Stimulated activated CD4-positive, alpha-beta T cell treated with anti-CD3 and anti-CD28 coated beads, Interleukin-12 subunit alpha, Interleukin-12 subunit beta, amount 100 ng/mL, for 48 hours (primary cell): ENCODE results near the gene SLC22A7.
"Not testable (repeated sequence)": the region's sequence is repeated elsewhere in the genome, so short reads cannot be mapped to it uniquely, and the experiment has no call there.

Experiments used
- DNase-seq, 3 donors: peaks; one replicate each; pipeline ENCODE4 v3.0.0-alpha.2; 2020; ENCODE audit warnings: low read depth in 2 of 3, low spot score in 1 of 3

The SLC22A7 gene

DNA sequence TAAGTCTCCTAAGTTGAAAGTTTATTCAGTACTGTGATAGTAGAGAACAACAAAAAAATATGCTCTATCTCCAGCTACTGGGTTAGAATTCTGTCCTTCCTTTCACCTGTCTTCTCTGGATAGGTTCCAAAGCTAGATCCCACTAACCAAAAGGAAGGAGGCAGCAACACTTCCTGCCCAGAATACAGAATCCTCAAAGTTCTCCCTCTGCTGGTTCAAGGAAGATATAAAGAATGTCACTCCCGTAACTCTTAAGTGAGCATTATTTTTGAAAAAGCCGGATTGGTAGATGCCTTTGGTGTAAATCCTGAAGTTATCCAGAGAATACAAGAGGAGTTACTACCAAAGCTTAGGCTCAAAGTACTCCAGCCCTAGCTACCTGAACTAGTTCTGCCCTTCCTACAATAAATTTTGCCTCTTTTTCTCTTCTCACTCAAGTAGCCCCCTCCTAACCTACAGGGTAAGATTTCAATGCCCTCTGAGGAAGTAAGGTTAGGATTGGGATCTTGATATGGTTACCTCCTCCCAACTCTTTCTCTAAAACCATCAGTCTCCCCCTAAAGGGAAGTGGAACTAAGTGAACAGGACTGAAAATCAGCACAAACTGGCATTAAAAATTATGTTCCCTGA lies 36.5 kb downstream of the SLC22A7 start:
- no peak for DNase-seq

DNA sequence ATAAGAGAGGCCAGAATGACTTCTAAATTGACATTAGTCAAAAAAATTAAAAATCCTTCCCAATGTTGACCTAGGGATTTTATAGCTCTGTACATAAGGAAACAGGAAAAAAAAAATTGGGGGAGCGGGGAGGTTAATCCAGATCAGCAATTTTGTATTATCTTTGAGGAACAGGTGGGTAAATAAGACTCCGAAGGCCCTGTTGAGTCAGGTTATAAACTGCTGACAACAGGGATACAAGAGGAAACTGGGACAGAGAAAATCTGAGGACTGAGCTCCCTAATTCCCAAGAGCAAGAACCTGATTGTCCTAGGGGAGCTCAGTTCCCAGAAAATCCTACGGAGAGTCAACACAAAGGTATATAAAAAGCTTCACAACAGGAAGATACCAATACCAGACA lies 37.4 kb downstream of the SLC22A7 start:
- no peak for DNase-seq

DNA sequence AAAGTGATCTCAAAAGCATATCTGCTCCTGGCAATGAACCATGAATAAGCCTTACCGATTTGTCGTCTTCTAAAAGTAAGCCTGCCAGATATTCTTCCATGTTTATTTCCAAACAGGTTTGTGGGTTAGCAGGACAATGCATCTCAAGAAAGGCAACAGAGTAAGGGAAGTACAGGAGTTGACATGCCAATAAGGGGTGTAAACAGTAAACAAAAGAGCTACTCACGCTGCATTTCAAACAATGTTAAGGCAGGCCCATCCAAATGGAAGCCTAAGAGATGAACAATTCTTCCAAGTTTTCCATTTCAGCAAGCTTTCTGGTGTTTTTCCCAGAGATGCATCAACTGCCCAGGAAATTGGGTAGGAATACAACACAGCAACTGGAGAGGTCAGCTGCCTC lies 38.3 kb downstream of the SLC22A7 start:
- no peak for DNase-seq

DNA sequence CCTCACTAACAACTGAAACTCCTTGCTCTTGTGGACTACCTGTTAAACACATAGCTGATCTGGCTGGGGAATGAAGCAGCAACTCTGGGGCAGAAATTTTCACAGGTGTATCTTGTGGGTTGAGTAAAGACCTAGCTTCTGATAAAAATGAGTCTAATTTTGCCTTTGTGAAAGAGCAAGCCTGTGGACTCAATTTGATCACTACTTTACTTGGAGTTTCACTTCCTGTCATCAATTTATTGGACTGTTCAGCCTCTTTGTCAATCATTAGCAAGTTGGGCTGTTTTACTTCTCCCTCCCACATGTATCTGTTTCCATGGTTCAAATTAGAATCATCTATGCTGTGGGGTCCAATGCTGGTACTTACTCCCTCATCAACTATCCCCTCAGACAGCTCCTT lies 40.2 kb downstream of the SLC22A7 start:
- DNase-seq: no peak

DNA sequence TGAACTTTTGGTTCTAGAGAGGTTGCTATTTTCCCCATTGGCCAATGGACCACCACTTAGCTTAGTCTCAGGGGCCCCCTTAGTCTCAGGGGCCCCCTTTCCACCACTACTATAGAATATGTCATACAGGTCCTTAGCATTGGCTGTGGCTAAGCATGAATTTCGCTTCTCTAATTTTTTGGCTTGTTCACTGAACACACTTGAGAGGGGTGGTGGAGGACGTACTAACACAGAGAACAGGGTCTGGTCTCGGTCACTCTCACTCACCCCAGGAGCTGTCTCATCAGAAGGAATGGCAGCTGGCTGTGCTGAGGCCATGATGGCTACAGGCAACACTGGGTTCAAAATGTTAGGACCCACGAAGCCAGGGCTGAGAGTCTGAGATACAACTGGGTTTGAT lies 41.1 kb downstream of the SLC22A7 start:
- no peak for DNase-seq

DNA sequence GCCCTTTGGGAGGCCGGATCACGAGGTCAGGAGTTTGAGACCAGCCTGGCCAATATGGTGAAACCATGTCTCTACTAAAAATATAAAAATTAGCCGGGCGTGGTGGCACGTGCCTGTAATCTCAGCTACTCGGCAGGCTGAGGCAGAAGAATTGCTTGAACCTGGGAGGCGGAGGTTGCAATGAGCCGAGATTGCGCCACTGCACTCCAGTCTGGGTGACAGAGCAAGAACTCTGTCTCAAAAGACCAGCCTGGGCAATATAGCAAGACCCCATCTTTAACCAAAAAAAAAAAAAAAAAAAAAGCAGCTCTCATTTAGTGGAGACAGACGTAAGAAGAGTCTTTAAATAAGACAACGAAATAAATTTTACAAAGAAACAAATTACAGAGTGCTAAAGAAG lies 48.2 kb downstream of the SLC22A7 start:
- DNase-seq: not testable (repeated sequence)

DNA sequence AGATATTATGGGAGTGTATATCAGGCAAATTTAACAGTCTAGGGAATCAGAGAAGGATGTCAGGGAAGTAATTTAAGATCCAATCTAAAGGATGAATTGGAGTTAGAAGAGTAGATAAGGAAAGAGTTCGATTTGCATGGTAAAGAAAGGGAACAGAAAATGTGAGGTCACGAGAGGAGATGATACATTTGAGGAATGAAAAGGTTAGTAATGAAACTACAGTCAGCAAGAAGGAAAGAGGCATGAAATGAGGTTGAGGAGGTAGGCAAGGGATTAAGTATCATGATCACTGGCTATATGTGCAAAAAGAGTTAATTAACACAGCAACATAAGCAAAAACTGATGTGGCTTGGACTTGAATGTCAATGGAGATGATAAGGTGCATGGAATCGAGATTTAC lies 49.0 kb downstream of the SLC22A7 start:
- DNase-seq: no peak

DNA sequence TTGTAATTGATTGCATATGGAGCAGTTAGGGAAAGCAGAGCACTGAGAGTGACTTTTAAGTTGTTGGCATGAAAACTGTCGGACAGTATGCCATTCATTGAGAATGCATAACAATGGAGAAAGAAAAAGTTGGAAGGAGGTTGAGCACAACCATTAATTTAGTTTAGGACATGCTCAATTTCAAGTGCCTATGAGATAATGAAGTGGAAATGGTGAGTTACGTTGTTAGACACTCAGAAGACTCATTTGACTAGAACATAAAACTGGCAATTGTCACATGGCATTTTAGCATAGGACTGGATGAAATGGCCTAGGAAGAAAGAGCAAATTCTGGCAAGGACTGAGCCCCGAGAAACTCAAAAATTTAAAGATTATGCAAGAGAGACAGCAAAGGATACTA lies 49.4 kb downstream of the SLC22A7 start:
- no peak for DNase-seq

DNA sequence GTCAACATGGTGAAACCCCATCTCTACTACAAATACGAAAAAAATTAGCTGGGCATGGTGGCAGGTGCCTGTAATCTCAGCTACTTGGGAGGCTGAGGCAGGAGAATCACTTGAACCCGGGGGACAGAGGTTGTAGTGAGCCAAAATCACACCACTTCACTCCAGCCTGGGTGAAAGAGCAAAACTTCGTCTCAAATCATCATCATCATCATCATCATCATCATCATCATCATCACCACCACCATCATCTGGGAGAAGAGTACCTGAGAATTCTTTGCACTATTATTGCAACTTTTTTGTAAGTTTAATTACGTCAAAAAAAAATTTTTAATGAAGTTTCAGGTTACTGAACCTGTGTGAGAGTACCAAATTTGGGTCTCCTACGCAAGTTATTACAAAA lies 53.9 kb downstream of the SLC22A7 start:
- DNase-seq: not testable (repeated sequence)
